ENCODE data around the gene DYNC1H1.
"Not testable (repeated sequence)": the region's sequence is repeated elsewhere in the genome, so short reads cannot be mapped to it uniquely, and the experiment has no call there.

The DYNC1H1 gene

GRCh38 chr14:102074415-102074964 is 110.1 kb downstream of the DYNC1H1 start:
- Mint-ChIP-seq H3K4me3 (no peak overlapping the region), H3K36me3 (ENCODE audit: low read depth) (peaks cover 23% of the 10 kb centered on the region), H3K27ac (no peak overlapping the region), H3K27me3 (ENCODE audit: low read depth) (no peaks in the 10 kb centered on the region), H3K9me3 (peaks cover 2% of the 10 kb centered on the region), H3K4me1 (no peaks in the 10 kb centered on the region)
- no peak for TF ChIP-seq CTCF (IDR thresholded peaks at IDR 0.05; ENCODE audit: unreplicated experiment in 3 of 3)

GRCh38 chr14:102075155-102075554 is 110.8 kb downstream of the DYNC1H1 start:
- Mint-ChIP-seq H3K4me3 (no peak overlapping the region), H3K9me3 (no peaks in the 10 kb centered on the region), H3K27me3 (ENCODE audit: low read depth) (no peaks in the 10 kb centered on the region), H3K4me1 (no peaks in the 10 kb centered on the region), H3K27ac (no peak overlapping the region), H3K36me3 (ENCODE audit: low read depth) (peaks cover 30% of the 10 kb centered on the region)
- TF ChIP-seq CTCF (IDR thresholded peaks at IDR 0.05; ENCODE audit: unreplicated experiment in 3 of 3): no peak

- Mint-ChIP-seq H3K9me3 (no peaks in the 10 kb centered on the region), H3K4me1 (peaks cover 7% of the 10 kb centered on the region), H3K36me3 (ENCODE audit: low read depth) (peaks cover 52% of the 10 kb centered on the region), H3K4me3 (no peak overlapping the region), H3K27ac (no peak overlapping the region), H3K27me3 (ENCODE audit: low read depth) (no peaks in the 10 kb centered on the region)
- no peak for TF ChIP-seq CTCF (IDR thresholded peaks at IDR 0.05; ENCODE audit: unreplicated experiment in 3 of 3)
These were observed 113.0 kb downstream of the DYNC1H1 start for GRCh38 chr14:102077382-102077709.

- Mint-ChIP-seq H3K27ac (peak overlapping the region in 1 of 3 experiments; percentile 37), H3K4me1 (peaks cover 14% of the 10 kb centered on the region), H3K36me3 (ENCODE audit: low read depth) (peaks cover 59% of the 10 kb centered on the region)
- not testable (repeated sequence) for H3K27me3 Mint-ChIP-seq (ENCODE audit: low read depth); H3K9me3 Mint-ChIP-seq; H3K4me3 Mint-ChIP-seq
These were observed 114.0 kb downstream of the DYNC1H1 start for GRCh38 chr14:102078361-102078791.

GRCh38 chr14:102078831-102079699 is 114.7 kb downstream of the DYNC1H1 start:
- Mint-ChIP-seq H3K4me3 (no peak overlapping the region), H3K9me3 (no peaks in the 10 kb centered on the region), H3K27me3 (ENCODE audit: low read depth) (no peaks in the 10 kb centered on the region), H3K4me1 (peaks cover 21% of the 10 kb centered on the region), H3K36me3 (ENCODE audit: low read depth) (peaks cover 66% of the 10 kb centered on the region), H3K27ac (no peak overlapping the region)
- TF ChIP-seq CTCF (IDR thresholded peaks at IDR 0.05; ENCODE audit: unreplicated experiment in 3 of 3): no peak

- H3K4me1 Mint-ChIP-seq: peaks cover 23% of the 10 kb centered on the region
- no peak overlapping the region for H3K27ac Mint-ChIP-seq
- H3K9me3 Mint-ChIP-seq: no peaks in the 10 kb centered on the region
- no peak overlapping the region for H3K4me3 Mint-ChIP-seq
- H3K27me3 Mint-ChIP-seq (ENCODE audit: low read depth): no peaks in the 10 kb centered on the region
- TF ChIP-seq CTCF (IDR thresholded peaks at IDR 0.05; ENCODE audit: unreplicated experiment in 3 of 3): no peak
- peaks cover 66% of the 10 kb centered on the region for H3K36me3 Mint-ChIP-seq (ENCODE audit: low read depth)
These were observed 115.3 kb downstream of the DYNC1H1 start for GRCh38 chr14:102079700-102079979.

Measured in nephron (organoid).